B cell (primary cell): ENCODE results near the gene LINC00305. TPM values are rescaled to one million over a fixed set of nuclear protein-coding genes. Genes with fewer than 3 reads are reported as not detected.

Experiments used
- ATAC-seq: fragments of 200-7000 bp; cut with Tn5 transposase; one replicate; pipeline ENCODE4 v1.10.0; 2021; ENCODE audit warnings: low read depth, mild to moderate bottlenecking, moderate number of reproducible peaks, moderate library complexity
- CTCF ChIA-PET: fragments of 350-600 bp; sonication (Branson Sonifier 250); formaldehyde crosslinking; loops from one replicate; lab custom pipeline; 2021; ENCODE audit warnings: antibody characterized with exemption, inconsistent platforms; lab: Charles Lee
- POLR2A ChIA-PET: fragments of 350-600 bp; sonication (Branson Sonifier 250); formaldehyde crosslinking; loops from one replicate; lab custom pipeline; 2021; ENCODE audit warnings: antibody characterized with exemption; lab: Charles Lee
- DNase-seq: peaks from one replicate; pipeline ENCODE4 v3.0.0; 2013
- H2AFZ ChIP-seq: 2 replicates; pipeline ENCODE4 v1.6.1; 2012; ENCODE audit warnings: mild to moderate bottlenecking, low read depth, low read length; ENCODE audit not compliant: insufficient read depth, poor library complexity, severe bottlenecking
- H3K27ac ChIP-seq, 2 donors: 1 replicate in 1 of 2; 2 replicates in 1 of 2; pipeline ENCODE4 v1.5.1; 2012 to 2013; ENCODE audit warnings: low read length in 2 of 2, mild to moderate bottlenecking in 2 of 2, moderate library complexity in 1 of 2
- H3K27me3 ChIP-seq, 4 experiments: fragments of 200-600 bp in 1 of 4; sonication (generic) in 1 of 4; replicated peaks in 1 of 4; 1 replicate in 2 of 4; 2 replicates in 2 of 4; pipeline versions ENCODE4 v1.6.1 to v1.7.0; 2013 to 2016; ENCODE audit warnings: low read length in 3 of 4, mild to moderate bottlenecking in 2 of 4, mixed read lengths in 1 of 4, moderate library complexity in 1 of 4; ENCODE audit not compliant: insufficient read depth in 4 of 4, control insufficient read depth in 3 of 4; ENCODE audit errors: control extremely low read depth in 1 of 4
- H3K36me3 ChIP-seq, 2 experiments: replicated peaks in 1 of 2; 1 replicate in 1 of 2; 2 replicates in 1 of 2; pipeline versions ENCODE4 v1.6.1 to v1.7.1; 2013; ENCODE audit warnings: low read length in 1 of 2; ENCODE audit not compliant: insufficient read depth in 2 of 2, control insufficient read depth in 1 of 2; ENCODE audit errors: control extremely low read depth in 1 of 2, extremely low read depth in 1 of 2
- H3K4me1 ChIP-seq, 2 donors: fragments of 200-600 bp in 1 of 2; sonication (generic) in 1 of 2; 1 replicate in 1 of 2; 2 replicates in 1 of 2; pipeline versions ENCODE4 v1.5.1 to v1.6.1; 2013 to 2017; ENCODE audit warnings: low read length in 2 of 2; ENCODE audit not compliant: control insufficient read depth in 2 of 2, insufficient read depth in 2 of 2
- H3K4me2 ChIP-seq: replicated peaks from 2 replicates; pipeline ENCODE3; 2012; ENCODE audit warnings: mild to moderate bottlenecking, low read depth, low read length; ENCODE audit not compliant: poor library complexity, severe bottlenecking
- H3K4me3 ChIP-seq, 5 experiments: fragments of 200-600 bp in 1 of 5; sonication (generic) in 1 of 5; 1 replicate in 3 of 5; 2 replicates in 2 of 5; pipeline versions ENCODE4 v1.5.1 to v1.7.0; 2011 to 2016; ENCODE audit warnings: low read length in 4 of 5, mild to moderate bottlenecking in 4 of 5, low read depth in 2 of 5, control low read depth in 1 of 5, moderate library complexity in 1 of 5; ENCODE audit not compliant: insufficient read depth in 1 of 5; ENCODE audit errors: control extremely low read depth in 1 of 5, extremely low read depth in 1 of 5
- H3K79me2 ChIP-seq: fragments of 200-600 bp; sonication (generic); one replicate; pipeline ENCODE4 v1.6.0; 2016; ENCODE audit warnings: low read length; ENCODE audit not compliant: control insufficient read depth, insufficient read depth
- H3K9ac ChIP-seq: fragments of 200-600 bp; sonication (generic); 2 replicates; pipeline ENCODE4 v1.6.1; 2017; ENCODE audit warnings: mild to moderate bottlenecking, low read length, moderate library complexity
- H3K9me3 ChIP-seq, 3 donors: one replicate each; pipeline versions ENCODE4 v1.6.1 to v1.7.1; 2013; ENCODE audit warnings: low read length in 2 of 3; ENCODE audit not compliant: control insufficient read depth in 2 of 3, insufficient read depth in 1 of 3; ENCODE audit errors: control extremely low read depth in 1 of 3
- H4K20me1 ChIP-seq: 2 replicates; pipeline ENCODE4 v1.6.0; 2012; ENCODE audit warnings: mild to moderate bottlenecking, low read length; ENCODE audit not compliant: insufficient read depth, control insufficient read depth, poor library complexity, severe bottlenecking
- H3K27ac Mint-ChIP-seq: one replicate; pipeline ENCODE4 v1.8.0; 2021; ENCODE audit warnings: mixed read lengths
- H3K27me3 Mint-ChIP-seq: one replicate; pipeline ENCODE4 v1.8.0; 2021; ENCODE audit warnings: mixed read lengths
- H3K4me1 Mint-ChIP-seq: one replicate; pipeline ENCODE4 v1.8.0; 2021; ENCODE audit warnings: mixed read lengths
- H3K4me3 Mint-ChIP-seq: one replicate; pipeline ENCODE4 v1.8.0; 2021; ENCODE audit warnings: mixed read lengths
- H3K9me3 Mint-ChIP-seq: one replicate; pipeline ENCODE4 v1.8.0; 2022; ENCODE audit warnings: mixed read lengths; ENCODE audit not compliant: insufficient read depth
- EZH2 ChIP-seq: IDR thresholded peaks from 2 replicates; pipeline ENCODE4 v1.6.1; 2012; ENCODE audit warnings: borderline replicate concordance, low read depth, mild to moderate bottlenecking, moderate library complexity, low read length; ENCODE audit not compliant: insufficient read depth, poor library complexity, severe bottlenecking
- WGBS: methylation state at CpG from one replicate; pipeline ENCODE4 v1.1.5; 2013; ENCODE audit warnings: missing lambda C conversion rate; ENCODE audit not compliant: insufficient coverage; 5-methylcytosine and 5-hydroxymethylcytosine counted together
- intact Hi-C: fragments of 100-400 bp; cut with micrococcal nuclease; formaldehyde crosslinking; loops from one replicate; pipeline ENCODE4 v1.10.0; 2022
- polyA plus RNA-seq: library from polyadenylated mRNA; depleted of rRNA; stranded (reverse); fragments of >200 nt; gene quantifications from 2 replicates; pipeline ENCODE4 v1.2.3, GENCODE V29; 2012
- total RNA-seq, 2 donors: library from RNA; stranded (reverse); fragments of 120-200 nt in 1 of 2; gene quantifications; 1 replicate in 1 of 2; 2 replicates in 1 of 2; pipeline versions ENCODE4 v1.2.3 to v1.2.4, GENCODE V29; 2013 to 2022
- TF ChIP-seq, protein P1 (sequence below): fragments of 200-600 bp; IDR thresholded peaks from one replicate; pipeline ENCODE4 v1.8.0; 2022; ENCODE audit warnings: antibody characterized with exemption, mild to moderate bottlenecking

Gene LINC00305
- total and polyA plus RNA-seq, 2 donors (not counting 1 experiment from before 2014, with no cell fraction given): not detected

DNA sequence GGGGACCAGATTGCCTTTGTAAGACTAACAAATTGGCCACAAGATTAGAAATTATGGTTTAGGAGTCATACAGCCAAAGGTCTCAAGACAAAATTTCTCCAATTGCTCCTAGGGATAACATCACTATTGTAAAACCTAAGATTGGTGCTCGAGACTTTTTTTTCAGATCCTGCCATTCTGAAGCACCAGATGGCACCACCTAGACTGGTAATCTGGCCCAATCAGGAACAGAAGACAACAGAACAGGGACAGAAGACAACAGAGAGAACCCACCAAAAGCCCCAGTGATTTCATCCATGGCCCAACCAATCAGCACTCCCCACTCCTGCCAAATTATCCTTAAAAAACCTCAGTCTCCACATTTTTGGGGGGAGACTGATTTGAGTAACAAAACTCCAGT lies 66.8 kb downstream of the LINC00305 start:
- H3K4me1 ChIP-seq: no peaks in the 10 kb centered on the region
- POLR2A ChIA-PET: no interaction called here
- no peak overlapping the region for H2AFZ ChIP-seq
- DNase-seq (no peak), ATAC-seq (no peak)
- H3K9me3 ChIP-seq: no peaks in the 10 kb centered on the region
- H3K79me2 ChIP-seq: no peaks in the 10 kb centered on the region
- intact Hi-C loops: no loop called here
- no peak overlapping the region for H3K4me2 ChIP-seq
- Mint-ChIP-seq H3K27me3 (no peaks in the 10 kb centered on the region), H3K9me3 (no peaks in the 10 kb centered on the region), H3K4me1 (no peaks in the 10 kb centered on the region), H3K27ac (no peak overlapping the region), H3K4me3 (no peak overlapping the region)
- TF ChIP-seq, protein P1, sequence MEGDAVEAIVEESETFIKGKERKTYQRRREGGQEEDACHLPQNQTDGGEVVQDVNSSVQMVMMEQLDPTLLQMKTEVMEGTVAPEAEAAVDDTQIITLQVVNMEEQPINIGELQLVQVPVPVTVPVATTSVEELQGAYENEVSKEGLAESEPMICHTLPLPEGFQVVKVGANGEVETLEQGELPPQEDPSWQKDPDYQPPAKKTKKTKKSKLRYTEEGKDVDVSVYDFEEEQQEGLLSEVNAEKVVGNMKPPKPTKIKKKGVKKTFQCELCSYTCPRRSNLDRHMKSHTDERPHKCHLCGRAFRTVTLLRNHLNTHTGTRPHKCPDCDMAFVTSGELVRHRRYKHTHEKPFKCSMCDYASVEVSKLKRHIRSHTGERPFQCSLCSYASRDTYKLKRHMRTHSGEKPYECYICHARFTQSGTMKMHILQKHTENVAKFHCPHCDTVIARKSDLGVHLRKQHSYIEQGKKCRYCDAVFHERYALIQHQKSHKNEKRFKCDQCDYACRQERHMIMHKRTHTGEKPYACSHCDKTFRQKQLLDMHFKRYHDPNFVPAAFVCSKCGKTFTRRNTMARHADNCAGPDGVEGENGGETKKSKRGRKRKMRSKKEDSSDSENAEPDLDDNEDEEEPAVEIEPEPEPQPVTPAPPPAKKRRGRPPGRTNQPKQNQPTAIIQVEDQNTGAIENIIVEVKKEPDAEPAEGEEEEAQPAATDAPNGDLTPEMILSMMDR: no peak
- TF ChIP-seq EZH2: no peak
- CTCF ChIA-PET: no interaction called here
- 93% methylated on average over 1 of the region's 1 CpG for WGBS
- no peak overlapping the region for H3K4me3 ChIP-seq
- no peak overlapping the region for H3K9ac ChIP-seq
- no peaks in the 10 kb centered on the region for H3K36me3 ChIP-seq
- no peaks in the 10 kb centered on the region for H4K20me1 ChIP-seq
- H3K27me3 ChIP-seq: peaks cover 0 to 4% (median 0%) of the 10 kb centered on the region in 4 experiments
- no peak overlapping the region for H3K27ac ChIP-seq

DNA sequence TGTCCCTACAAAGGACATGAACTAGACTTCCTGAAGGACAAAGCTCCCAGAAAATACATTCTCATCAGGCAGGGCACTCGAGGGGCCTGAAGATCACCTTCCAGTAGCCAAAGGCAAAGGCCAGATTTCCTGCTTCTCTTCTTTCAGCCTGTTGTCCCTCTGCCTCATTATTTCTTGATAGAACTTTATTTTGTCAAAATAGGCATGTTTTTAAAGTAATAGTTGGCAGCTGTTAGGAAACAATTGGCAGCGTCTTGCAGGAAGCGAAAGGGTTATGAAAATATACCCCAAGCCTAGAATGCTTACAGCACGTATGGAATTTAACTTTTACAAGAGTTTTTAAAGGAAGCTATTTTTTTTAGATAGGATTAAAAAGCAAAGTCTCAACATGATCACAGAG lies 74.9 kb downstream of the LINC00305 start:
- POLR2A ChIA-PET: no interaction called here
- H3K9me3 Mint-ChIP-seq: peaks cover 4% of the 10 kb centered on the region
- H3K4me3 Mint-ChIP-seq: no peak overlapping the region
- no peak overlapping the region for H3K4me2 ChIP-seq
- no peak overlapping the region for H3K27ac ChIP-seq
- no peak for DNase-seq
- WGBS: 93% methylated on average over 3 of the region's 4 CpGs
- H3K4me1 Mint-ChIP-seq: no peaks in the 10 kb centered on the region
- H3K4me1 ChIP-seq: no peaks in the 10 kb centered on the region
- no peaks in the 10 kb centered on the region for H3K36me3 ChIP-seq
- H3K4me3 ChIP-seq: no peak overlapping the region
- peaks cover 0 to 4% (median 0%) of the 10 kb centered on the region in 4 experiments for H3K27me3 ChIP-seq
- intact Hi-C loops: no loop called here
- peaks cover under 1 to 7% (median 4%) of the 10 kb centered on the region in 3 donors for H3K9me3 ChIP-seq
- CTCF ChIA-PET: no interaction called here
- no peak overlapping the region for H2AFZ ChIP-seq
- peaks cover 6% of the 10 kb centered on the region for H3K27me3 Mint-ChIP-seq
- H3K79me2 ChIP-seq: no peaks in the 10 kb centered on the region
- no peak overlapping the region for H3K9ac ChIP-seq
- no peaks in the 10 kb centered on the region for H4K20me1 ChIP-seq
- H3K27ac Mint-ChIP-seq: no peak overlapping the region
- ATAC-seq: no peak
- TF ChIP-seq, protein P1: no peak
- TF ChIP-seq EZH2: no peak
